NCI-H146 treated with DMSO at 0.1 percent for 48 hours (cell line): ENCODE data around the gene CLMP.

Experiments used
- DNase-seq: peaks from one replicate; lab custom pipeline; 2025; ENCODE audit not compliant: unreplicated experiment; lab: John Stamatoyannopoulos, UW

Gene CLMP, protein sequence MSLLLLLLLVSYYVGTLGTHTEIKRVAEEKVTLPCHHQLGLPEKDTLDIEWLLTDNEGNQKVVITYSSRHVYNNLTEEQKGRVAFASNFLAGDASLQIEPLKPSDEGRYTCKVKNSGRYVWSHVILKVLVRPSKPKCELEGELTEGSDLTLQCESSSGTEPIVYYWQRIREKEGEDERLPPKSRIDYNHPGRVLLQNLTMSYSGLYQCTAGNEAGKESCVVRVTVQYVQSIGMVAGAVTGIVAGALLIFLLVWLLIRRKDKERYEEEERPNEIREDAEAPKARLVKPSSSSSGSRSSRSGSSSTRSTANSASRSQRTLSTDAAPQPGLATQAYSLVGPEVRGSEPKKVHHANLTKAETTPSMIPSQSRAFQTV

DNA sequence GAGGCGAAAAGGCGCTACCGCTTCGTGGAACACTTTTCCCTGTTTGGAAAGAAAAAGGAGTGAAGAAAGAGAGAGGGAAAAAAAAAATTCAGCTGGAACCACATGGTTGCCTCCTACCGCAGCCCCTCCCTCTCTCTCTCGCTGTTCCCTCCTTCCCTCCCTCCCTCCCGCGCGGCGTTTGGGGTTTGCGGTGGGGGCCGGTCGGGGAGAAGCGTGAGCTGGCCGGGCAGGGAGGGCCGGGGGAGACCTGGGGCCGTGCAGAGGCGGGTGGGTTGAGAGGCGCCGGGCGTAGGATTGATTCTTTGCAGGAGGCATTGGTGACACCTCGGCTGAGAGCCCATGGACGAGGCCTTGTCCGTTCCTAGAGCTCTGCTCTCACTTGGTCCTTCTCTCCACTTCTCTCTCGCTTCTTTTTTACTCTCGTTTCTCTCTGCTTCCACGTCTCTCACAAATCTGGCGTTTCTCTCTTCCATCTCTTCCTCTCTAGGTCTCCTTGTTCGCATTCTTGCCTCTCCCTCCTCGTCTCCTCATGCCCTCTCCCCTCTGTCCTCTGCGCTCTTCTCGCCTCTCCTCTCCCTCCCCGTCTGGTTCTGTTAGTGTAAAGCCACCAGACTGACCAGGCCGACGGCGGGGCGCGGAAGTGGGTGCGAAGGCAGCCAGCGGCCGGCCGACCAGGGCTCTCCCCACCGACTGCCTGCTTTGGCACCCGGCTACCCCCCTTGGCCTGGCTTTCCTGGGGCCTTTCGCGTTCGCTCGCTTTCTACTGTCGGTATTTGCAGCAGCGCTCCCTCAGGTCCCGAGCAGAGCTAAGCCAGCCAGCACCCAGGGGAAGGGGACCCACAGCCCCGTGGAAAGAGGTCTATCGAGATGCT is at the start of gene CLMP:
Gene CLMP, minus strand, starts transcription at position 61 of the 872 bp plus-strand sequence. CDS start 308 bp downstream, outside the sequence.
- DNase-seq, result no peak

DNA sequence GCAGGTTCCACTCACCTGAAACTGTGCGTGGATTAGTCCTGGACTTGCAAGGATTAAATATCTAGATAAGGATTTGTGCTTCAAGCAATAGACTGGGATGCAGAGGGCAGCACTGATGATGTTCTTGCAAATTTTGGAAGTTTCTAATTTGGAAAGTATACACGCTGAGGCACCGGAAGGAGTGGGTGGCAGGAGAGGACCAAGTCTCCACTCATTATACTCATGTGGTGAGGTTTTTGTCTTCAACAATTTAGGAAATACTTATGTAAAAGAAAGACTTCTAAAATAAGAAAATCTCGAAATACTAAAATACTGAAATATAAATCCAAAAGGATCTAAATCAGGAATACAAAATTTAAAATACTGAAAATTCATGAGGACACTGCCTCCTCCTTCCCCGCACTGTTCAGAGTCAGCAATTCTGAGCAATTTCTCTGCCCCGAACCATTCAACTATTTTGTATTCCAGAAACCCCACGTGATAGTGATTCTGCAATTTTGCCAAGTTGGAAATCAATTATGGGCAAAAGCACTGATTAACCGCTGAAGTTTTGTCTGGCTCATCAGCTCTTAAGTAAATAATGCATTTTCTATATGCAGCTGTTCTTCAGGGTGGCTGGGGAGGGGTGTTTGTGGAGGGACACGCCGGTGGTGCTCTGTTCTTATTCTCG is 47.0 kb upstream of the CLMP start:
- no peak for DNase-seq

DNA sequence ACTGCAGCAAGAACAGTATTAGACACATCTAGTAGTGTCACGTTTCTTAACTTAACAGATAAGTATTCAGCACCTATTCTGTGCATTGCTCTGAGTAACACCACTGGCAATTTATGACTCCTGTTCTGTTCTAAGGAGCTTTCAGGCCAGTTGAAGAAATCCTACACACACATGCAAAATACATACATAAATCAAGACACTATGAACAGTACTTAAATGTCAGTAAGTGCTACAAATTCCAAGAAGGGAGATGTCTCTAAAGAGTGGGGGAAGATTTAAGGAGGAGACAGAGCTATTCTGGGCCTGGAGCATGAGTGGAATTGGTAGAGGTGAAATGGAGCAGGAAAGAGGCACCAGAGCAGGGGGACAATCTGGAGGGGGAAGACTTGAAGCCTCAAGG is 46.2 kb upstream of the CLMP start:
- DNase-seq, result no peak

DNA sequence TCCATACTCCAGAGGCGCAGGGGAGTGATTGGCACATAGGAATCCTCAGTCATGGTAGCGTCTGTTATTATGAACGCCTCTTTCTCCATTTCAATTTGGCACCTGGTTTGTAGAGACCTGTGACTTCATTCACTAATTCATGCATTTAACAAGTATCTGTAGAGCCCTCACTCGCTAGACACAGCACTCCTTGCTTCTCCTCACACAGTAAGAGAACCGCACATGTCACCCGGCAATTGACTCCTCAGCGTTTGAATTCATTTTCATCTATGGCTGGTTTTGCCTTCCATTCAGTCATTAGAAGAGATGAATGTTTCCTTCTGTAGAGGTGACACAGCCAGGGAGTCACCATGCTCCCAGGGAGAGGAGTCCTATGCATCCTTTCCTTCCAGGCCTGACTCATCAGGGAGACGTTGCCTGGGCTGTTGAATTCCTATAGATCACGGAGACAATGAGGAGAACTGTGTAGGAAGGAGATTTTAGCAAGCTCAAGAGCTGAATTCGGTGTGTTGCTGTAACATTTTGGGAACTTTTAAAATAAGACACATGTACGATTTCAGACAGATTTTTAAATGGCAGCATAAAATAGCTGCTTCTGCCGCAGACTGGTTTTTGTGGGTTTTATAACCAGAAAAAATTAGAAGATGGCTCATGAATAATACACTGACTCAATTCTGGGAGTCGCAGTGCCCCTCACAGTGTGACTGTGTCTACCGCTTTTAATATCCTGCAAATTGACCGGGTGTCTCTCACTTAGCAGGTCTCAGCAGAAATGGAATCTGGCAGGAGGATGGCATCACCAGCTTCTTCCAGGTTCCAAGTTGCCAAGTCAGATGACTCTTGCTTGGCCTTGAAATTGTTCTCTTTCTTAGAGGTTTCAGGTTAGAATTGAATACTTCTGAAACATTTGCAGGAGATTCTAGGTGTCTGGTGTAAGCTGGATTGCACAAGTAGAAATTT is 44.4 kb upstream of the CLMP start:
- no peak for DNase-seq

DNA sequence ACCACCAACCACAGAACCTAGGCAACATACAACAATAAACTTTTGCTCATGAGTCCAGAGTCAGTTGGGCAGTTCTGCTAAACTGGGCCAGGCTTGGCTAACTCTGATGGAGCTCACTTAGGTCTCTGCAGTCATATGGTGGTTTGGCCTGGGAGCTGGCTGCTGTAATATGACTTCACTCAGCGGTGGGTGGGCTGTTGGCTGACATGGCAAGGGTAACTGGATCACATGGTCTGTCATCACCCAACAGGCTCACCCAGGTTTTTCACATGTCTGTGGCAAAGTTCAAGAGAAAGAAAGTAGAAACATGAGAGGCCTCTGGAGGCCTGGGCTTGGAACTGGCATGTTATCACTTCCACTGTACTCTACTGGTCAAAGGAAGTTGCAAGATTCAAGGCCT is 43.2 kb upstream of the CLMP start:
- no peak for DNase-seq

DNA sequence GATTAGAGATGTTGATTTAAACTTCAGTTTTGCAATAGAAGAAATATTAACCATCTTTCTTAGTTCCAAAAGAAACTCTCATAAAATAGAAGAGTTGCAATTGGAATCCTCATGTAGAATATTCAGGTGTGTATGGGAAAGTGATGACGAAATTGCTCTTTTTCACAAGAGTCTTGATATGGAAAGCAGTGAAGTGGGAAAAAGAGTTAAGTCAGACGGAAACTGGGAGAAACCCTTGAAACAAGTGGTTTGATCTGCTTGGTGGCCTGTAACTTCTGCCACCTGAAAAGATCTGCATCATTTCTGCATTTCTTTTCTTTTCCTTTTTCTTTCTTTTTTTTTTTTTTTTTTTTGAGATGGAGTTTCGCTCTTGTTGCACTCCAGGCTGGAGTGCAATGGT is 41.8 kb upstream of the CLMP start:
- DNase-seq, result no peak

DNA sequence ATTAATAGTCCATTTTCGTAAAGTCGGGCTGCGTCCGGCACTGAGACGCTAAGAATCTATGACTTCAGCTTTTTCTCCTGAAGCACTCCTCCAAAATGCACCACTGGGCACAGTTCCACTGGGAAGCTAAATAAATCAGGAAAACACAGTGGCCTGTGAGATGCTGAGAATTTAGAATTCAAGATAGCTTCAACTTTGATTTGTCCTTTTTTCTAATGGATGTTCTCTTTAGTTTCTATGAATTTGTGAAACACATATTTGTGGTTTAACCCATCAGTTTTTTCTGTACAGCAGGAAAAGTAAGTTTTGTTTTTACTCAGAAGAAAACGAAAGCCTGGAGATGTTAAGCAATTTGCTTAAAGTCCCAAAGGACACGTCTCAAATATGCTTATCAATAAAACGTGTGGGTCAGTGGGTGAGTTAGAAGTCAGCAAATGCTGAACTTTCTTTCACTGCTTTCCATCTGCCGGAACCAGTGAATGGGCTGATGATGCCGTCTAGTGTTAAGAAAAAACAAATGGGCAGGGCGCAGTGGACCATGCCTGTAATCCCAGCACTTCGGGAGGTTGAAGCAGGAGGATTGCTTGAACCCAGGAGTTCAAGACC is 40.7 kb upstream of the CLMP start:
- no peak for DNase-seq

DNA sequence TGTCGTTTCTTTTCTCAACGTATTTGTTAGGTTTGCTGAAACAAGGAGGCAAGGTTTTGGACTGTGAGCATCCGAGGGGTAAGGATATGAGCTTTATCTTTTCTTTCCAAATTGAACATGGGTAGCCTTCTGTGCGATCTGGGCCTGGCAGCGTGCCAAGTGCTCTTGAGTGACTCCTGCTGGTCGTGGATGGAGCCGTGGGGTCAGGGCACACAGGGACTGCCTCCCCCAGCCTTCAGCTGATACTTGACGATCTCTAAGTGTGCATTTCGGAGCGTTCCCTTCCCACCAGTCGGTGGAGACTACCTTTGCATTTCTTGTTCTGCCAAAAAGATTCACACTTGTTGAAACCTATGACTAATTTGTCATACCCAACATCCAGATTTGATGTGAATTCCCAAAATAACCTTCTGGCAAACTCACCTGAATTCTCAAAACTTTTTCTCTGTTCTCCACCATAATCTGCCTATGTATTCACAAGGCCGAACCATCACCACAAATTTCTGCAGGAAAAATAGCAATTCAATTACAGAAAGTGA is 40.1 kb upstream of the CLMP start:
- DNase-seq, result no peak

DNA sequence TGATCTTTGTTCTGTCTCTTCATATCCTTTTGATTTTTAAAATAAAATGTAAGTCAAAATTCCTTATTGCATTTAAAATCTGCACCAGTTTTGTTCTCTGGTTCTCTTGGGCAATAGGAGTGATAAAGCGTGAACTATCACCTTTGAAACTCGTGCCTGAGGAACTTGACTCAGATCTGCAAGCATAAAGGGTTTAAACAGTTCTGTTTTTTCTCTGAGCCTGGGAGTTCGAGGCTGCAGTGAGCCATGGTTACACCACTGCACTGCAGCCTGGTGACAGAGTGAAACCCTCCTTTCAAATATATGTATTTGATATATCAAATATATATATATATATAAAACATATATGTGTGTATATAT is 38.9 kb upstream of the CLMP start:
- no peak for DNase-seq

DNA sequence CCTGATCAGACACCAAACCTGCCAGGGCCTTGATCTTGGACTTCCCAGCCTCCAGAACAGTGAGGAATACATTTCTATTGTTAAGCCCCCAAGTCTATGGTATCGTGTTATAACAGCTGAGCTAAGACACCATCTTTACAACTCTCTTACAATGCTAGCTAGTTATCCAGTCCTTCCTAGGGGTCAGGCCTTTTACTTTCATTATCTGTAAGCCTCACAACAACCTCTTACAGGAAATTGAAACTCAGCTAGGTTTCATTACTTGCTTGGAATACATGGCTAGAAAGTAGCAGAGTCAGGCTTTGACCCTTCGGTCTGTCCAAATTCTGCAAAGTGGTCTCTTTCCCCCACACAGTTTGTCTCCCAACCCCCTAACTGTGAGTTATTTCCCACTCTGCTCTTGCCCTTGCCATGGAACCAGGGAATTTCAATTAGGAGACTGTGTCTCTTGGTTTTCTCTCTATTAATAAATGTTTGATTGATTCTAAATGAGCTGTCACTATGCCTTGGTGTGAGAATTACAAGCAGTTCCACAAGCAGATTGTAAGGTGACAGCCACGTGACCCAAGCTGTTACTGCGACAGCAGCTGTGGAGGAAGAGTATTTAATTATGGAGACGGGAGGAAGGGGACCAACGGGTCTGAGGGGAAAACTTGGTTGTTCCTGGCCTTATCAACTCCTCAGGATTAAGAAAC is 38.4 kb upstream of the CLMP start:
- DNase-seq, result no peak

DNA sequence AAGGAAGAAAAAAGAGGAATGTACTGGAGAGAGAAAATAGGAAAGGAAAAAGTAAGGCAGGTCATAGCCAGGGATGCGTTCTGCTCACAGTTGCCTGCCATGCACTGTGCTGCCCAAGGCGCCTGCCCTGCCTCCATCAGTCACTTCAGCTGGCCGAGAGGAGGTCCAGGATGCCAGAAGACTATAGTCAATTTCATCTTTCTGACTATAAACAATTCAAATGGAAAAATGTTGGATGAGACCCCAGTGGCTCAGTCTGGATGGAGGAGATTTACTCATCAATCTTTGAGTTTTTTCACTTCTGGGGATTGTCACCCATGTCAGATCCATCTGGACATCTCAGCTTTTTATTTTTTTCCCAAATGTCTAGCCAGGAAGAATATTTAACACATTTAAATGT is 36.7 kb upstream of the CLMP start:
- DNase-seq, result no peak

DNA sequence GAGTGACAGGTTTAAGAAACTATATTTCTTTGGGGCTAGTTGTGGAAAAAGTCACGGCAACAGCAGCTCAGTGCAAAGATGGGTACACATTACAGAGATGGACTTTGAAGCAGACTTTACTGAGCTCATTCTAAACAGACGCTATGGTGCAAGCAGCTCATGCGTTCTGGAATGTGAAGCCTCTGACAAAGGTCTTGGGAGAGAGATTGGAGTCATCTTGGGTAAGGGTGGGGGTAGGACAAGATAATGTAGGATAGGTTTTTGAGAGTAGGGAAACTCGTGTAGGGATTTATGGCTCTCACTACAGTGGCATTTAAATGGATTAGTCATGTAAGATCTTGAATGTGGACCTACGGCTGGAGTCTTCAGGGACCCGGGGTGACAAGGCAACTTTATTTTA is 36.2 kb upstream of the CLMP start:
- DNase-seq, result no peak

DNA sequence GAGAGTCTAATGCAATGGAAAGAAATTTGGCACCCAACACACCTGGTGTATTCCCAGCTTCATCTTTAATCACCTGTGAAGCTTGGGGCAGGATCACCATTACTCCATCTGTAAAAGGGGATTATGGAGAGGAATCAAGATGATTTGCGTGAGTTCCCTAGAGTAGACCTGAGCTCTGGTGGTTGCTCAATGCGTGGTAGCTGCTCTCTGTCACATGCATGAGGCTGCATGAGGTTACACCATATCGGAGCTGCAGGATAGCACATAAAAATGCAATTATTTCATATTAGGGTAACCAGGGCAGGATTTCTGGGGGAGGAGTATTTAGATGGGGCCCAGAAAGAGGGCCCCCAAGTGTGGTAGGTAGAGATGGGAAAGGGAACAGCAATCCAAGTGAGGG is 35.3 kb upstream of the CLMP start:
- no peak for DNase-seq

DNA sequence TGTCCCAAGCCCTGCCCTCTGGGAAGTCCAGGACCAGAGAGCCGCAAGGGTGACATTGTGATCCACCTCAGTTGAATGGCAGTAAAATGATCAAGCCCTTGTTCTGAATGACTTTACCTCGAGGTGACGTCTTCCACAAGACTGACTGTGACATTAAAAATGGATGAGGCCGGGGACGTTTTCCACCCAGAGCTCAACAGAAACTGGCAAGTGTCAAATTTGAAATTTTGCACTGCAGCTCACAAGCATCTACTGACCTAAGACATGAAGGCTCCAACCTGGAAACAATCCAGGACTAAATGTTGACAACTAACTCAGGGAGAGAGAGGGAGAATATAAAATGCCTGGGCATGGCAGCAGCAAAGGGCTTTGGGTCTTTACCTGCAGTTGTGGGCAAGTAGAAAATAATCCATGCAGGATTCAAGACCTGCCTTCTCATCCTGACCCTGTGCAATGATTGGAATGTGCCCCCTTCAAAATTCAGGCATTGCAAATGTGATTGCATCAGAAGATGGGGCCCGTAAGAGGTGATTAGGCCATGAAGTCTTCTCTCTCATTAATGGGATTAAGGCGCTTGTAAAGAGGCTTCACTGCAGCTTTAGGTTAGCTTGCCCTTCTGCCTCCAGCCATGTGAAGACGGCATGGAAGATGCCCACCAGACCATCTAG is 33.6 kb upstream of the CLMP start:
- DNase-seq, result no peak

DNA sequence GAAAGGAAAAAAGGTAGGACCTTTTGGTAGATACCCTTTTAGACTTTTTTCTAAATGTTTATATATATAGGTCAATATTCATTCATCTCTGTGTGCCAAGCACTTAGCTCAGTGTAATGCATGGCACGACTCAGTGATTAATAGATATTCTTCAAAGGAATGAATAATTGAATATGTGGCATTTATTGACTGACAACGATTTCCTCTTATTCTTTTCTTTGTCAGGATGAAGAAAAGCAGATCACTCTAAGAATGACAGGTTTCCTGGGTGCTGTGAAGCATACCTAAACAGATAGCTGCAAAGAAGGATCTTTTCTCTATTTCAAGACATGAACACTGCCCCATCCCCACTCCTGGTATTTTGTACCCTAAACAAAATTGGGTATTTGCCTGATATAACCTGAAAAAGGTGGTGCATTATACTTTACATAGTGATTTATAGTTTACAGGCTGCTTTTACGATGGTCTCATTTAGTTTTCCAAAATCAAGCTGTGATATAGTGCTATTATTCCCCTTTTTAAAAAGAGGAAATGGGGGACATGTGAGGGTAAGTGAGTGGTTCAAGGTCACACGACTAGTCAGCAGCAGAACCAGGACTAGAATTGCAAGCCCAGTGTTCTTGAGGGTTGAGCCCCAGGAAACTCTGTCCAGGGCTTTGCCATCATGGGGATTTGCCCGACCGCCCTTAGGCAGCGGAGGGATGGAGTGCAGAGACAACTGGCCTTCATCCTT is 32.9 kb upstream of the CLMP start:
- no peak for DNase-seq

DNA sequence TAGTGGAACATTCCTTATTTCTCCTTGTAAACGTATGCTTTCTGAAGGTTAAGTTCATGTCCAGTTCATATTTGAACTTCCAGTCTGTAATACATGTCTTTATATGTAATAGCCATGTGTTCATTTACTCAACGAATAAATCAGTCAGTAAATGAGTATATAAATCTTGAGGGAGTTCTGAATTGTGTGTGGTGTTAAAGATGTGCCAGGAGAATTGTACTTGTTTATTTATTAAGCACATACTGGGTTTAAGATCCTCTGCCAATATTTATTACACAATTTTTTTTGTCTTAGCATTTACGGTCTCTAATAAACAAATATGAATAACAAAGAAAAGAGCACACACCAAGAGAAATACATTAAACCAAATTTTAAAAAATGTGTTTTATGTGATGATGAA is 26.5 kb upstream of the CLMP start:
- no peak for DNase-seq

DNA sequence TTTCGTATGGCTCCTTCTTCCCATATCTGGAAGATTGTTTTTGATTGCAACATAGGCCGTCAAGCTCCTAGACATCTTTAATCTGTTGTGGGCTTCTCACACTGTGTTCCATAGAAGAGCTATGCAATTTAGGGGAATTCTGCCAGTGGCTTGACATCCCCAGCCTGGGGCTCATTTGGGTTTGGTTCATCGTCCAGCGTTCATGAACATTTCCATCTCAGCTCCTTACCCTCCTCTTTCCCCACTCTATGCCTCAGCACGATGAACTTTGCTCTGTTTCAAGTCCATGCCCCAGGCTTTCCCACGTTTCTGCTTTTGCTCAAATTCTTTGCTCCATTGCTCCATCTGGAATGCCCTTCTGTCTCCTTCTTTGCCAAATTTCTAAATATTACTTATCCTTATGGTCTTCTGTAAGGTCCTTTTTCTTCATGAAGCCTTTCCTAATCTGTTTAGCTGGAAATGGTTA is 26.1 kb upstream of the CLMP start:
- no peak for DNase-seq

DNA sequence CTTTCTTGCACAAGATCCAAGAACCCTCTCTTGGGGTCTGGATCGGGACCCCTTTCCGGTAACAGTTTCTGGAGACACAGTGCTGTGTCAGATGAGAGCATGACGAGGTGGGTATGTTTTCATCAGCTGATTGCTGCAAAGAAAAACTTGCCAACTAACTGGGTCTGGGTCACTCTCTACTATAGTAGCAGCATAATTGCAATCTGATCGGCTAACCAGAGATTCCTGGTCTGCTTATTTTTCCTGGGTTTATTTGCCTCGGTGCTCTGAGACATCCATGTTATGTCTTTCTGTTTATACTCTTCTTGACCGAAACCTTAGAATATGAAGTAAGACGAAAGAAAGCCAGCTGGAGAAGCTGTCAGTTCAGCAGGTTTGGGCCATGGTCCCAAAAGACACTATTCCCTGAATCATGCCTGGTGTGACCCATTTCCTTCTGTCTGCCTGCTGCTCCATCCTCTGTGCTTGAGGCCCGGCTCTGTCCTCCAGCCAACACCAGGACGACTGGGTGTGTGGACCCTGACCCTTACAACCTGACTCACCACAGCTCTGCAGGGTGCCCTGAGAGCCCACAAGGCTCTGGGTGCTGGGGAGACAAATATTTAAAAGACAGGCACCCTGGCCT is 24.1 kb upstream of the CLMP start:
- DNase-seq, result no peak
